ENCODE data around the gene PACS2. TPM values are rescaled to one million over a fixed set of nuclear protein-coding genes. Genes with fewer than 3 reads are reported as not detected.
A peak's percentile ranks its signal among the peaks of the same experiment; 100 is the strongest.

Gene PACS2
- total RNA-seq, 1 donor from 2014 or later: 48.0 TPM

DNA sequence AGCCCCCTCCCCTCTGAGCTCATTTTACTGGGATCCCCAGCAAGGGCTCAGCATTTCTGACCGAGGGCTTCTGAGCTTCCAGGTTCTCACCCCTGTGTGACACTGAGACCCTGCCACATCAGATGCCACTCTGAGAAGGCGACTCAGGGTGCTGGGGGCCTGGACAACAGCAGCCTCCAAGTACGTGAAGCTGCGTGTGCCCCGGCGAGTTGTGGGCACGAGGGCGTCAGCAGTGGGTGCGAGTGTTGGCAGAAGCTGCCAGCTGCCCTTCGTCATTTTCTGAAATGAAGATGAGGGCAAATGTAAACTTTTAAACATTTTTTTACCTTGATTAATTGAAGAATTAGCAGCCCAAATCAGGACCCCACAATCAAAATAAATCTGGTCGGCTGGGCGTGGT is 51.1 kb downstream of the PACS2 start:
- Mint-ChIP-seq H3K4me1 (peaks cover 25% of the 10 kb centered on the region), H3K36me3 (ENCODE audit: low read depth) (peaks cover 2% of the 10 kb centered on the region)
- CTCF ChIA-PET: interaction anchor here (2.8 kb wide), 1 partner anchor 124 kb away, joined by 9 read pairs; no protein-coding TSS in a partner anchor

DNA sequence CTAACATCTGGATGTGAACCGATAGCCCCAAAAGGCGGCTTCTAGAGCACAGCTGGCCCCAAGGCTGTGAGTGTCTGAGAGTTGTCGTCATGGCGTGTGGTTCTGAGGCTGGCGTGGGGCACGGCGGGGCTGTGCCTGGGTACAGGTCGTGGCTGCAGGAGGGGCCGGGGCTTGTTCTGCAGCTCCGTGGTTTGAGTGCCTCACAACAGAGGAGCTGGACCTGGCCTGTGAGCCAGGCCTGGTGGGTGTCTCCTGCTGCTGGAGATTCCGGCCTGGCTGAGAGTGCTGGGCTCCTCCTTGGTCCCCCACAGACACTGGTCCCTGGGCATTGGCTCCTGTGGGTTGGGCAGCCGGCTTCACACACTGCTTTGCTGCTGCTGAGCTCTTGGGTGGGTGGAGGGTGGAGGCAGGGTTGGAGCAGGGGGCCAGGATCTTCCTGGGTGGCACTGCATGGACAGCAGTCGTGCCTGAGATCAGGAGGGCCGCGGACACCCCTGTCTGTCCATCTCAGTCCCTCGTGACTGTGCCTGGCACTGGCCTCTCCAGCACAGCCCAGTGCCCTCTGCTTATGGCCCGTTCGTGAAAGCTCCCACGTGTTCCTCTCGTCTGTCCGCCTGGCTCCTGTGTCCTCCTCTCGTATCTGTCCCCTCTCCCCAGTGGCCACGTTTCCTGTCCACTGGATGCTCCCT is 52.0 kb downstream of the PACS2 start:
- Mint-ChIP-seq H3K9me3 (no peaks in the 10 kb centered on the region), H3K36me3 (ENCODE audit: low read depth) (peaks cover 3% of the 10 kb centered on the region), H3K4me1 (peaks cover 28% of the 10 kb centered on the region), H3K27me3 (no peaks in the 10 kb centered on the region), H3K4me3 (peak overlapping the region; percentile 38), H3K27ac (no peak overlapping the region)
- CTCF ChIA-PET: no interaction called here
- ATAC-seq (ENCODE audit: low read depth) (no peak), DNase-seq (no peak)
- intact Hi-C loops (cut with micrococcal nuclease): no loop called here
- POLR2A ChIA-PET: no interaction called here
- TF ChIP-seq, protein P1, sequence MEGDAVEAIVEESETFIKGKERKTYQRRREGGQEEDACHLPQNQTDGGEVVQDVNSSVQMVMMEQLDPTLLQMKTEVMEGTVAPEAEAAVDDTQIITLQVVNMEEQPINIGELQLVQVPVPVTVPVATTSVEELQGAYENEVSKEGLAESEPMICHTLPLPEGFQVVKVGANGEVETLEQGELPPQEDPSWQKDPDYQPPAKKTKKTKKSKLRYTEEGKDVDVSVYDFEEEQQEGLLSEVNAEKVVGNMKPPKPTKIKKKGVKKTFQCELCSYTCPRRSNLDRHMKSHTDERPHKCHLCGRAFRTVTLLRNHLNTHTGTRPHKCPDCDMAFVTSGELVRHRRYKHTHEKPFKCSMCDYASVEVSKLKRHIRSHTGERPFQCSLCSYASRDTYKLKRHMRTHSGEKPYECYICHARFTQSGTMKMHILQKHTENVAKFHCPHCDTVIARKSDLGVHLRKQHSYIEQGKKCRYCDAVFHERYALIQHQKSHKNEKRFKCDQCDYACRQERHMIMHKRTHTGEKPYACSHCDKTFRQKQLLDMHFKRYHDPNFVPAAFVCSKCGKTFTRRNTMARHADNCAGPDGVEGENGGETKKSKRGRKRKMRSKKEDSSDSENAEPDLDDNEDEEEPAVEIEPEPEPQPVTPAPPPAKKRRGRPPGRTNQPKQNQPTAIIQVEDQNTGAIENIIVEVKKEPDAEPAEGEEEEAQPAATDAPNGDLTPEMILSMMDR (IDR thresholded peaks at IDR 0.05): no peak

More for the DNA sequence above, 51.1 kb downstream of the PACS2 start:
- no peak overlapping the region for H3K4me3 Mint-ChIP-seq
- TF ChIP-seq, protein P1 (IDR thresholded peaks at IDR 0.05): no peak
- no peaks in the 10 kb centered on the region for H3K27me3 Mint-ChIP-seq
- no peak for ATAC-seq (ENCODE audit: low read depth)
- POLR2A ChIA-PET: no interaction called here
- no peak overlapping the region for H3K27ac Mint-ChIP-seq
- no peaks in the 10 kb centered on the region for H3K9me3 Mint-ChIP-seq
- DNase-seq: no peak
- intact Hi-C loops (cut with micrococcal nuclease): no loop called here

DNA sequence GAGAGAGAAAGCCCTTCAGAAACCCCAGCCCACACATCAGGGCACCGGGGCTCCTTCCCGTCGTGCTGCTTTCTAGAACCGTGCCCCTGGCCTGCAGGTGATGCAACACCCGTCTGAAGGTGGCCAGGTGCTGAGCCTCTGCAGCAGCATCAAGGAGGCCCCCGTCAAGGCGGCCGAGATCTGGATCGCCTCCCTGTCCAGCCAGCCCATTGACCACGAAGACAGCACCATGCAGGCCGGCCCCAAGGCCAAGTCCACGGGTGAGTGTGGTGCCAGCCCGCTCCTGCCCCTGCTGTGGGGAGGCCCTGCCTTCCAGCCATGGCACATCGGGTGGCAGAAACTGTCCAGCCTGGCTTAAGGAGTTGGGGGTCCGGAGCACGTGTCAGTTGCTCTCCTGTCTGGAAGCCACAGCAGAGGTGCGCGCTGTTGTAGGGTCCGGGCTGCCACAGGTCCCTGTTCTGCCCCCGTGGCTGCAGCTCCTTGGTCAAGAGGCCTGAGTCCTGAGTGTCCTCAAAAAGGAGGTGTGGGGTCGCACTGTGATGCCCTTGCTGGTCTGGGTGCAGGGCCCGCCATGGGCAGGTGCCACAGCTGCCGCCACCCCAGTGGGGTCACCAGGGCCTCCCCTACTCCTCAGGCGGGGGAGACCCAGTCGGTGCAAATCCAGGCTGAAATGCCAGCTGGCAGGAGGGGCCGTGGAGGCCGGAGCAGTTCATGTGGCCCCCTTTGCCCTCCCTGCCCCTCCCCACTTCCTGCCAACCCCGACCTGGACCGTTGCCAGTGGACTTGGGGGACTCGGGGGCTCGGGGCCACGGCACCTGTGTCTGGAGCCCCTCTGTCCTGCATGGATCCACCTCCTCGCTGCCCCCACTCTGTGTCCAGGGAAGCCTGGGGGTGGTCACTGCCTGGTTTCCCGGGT is 52.8 kb downstream of the PACS2 start:
- peaks cover 3% of the 10 kb centered on the region for H3K36me3 Mint-ChIP-seq (ENCODE audit: low read depth)
- ChIA-PET POLR2A (no interaction called here), CTCF (no interaction called here)
- peaks cover 25% of the 10 kb centered on the region for H3K4me1 Mint-ChIP-seq
- H3K27me3 Mint-ChIP-seq: no peaks in the 10 kb centered on the region
- no peak for ATAC-seq (ENCODE audit: low read depth)
- no peak for DNase-seq
- H3K27ac Mint-ChIP-seq: no peak overlapping the region
- intact Hi-C loops (cut with micrococcal nuclease): no loop called here
- H3K4me3 Mint-ChIP-seq: peak overlapping the region; percentile 38
- TF ChIP-seq, protein P1 (IDR thresholded peaks at IDR 0.05): no peak
- H3K9me3 Mint-ChIP-seq: no peaks in the 10 kb centered on the region

DNA sequence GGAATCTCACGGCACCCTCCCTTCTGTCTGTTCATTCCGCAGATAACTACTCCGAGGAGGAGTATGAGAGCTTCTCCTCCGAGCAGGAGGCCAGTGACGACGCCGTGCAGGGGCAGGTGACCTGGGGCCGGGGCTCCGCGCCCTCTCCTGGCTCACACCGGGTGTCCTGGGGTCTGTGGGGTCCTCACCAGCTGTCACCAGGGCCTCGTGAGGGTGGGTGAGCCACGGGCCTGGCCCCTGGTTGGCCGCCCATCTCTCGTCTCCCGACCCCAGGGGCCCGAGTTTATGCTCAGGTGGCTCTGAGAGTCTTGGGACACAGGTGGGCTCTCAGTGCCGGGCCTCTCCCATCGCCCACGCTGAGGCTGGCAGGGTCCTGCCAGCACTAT is 53.5 kb downstream of the PACS2 start:
- intact Hi-C loops (cut with micrococcal nuclease): no loop called here
- POLR2A ChIA-PET: no interaction called here
- H3K4me3 Mint-ChIP-seq: no peak overlapping the region
- ATAC-seq (ENCODE audit: low read depth) (no peak), DNase-seq (no peak)
- H3K27ac Mint-ChIP-seq: no peak overlapping the region
- no peaks in the 10 kb centered on the region for H3K27me3 Mint-ChIP-seq
- CTCF ChIA-PET: no interaction called here
- no peaks in the 10 kb centered on the region for H3K9me3 Mint-ChIP-seq
- peaks cover 3% of the 10 kb centered on the region for H3K36me3 Mint-ChIP-seq (ENCODE audit: low read depth)
- TF ChIP-seq, protein P1 (IDR thresholded peaks at IDR 0.05): no peak
- H3K4me1 Mint-ChIP-seq: peaks cover 20% of the 10 kb centered on the region

DNA sequence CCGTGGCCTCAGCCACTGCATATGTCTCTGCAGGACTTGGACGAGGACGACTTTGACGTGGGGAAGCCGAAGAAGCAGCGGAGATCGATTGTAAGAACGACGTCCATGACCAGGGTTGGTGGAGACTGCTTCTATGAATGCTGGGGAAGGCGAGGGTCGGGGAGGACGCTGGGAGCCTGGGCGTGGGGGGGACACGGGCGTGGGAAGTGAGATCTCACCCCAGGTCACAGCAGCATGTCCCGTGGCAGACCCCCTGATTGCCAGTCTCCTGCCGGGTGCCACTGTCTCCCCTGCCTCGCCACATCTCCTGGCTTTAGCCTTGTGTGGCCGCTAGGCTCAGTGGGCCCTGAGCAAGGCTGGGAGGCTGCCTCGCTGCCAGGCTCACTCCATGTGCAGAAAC is 53.9 kb downstream of the PACS2 start:
- Mint-ChIP-seq H3K9me3 (no peaks in the 10 kb centered on the region), H3K27ac (no peak overlapping the region), H3K4me3 (no peak overlapping the region), H3K36me3 (ENCODE audit: low read depth) (peaks cover 3% of the 10 kb centered on the region), H3K27me3 (no peaks in the 10 kb centered on the region), H3K4me1 (peaks cover 16% of the 10 kb centered on the region)
- DNase-seq (no peak), ATAC-seq (ENCODE audit: low read depth) (no peak)
- intact Hi-C loops (cut with micrococcal nuclease): no loop called here
- TF ChIP-seq, protein P1 (IDR thresholded peaks at IDR 0.05): no peak
- ChIA-PET POLR2A (no interaction called here), CTCF (interaction anchor here (1.0 kb wide), 1 partner anchor 164 kb away, joined by 5 read pairs; no protein-coding TSS in a partner anchor)

Measured in activated B cell treated with CpG ODN at 0.5 μM for 24 hours (primary cell).